GM23248 (cell line): ENCODE measurements around the gene BTN2A1. TPM values are rescaled to one million over a fixed set of nuclear protein-coding genes. Genes with fewer than 3 reads are reported as not detected.

ENCODE experiments used
- DNase-seq: peaks from one replicate; pipeline ENCODE4 v3.0.0-alpha.2; 2015
- H2AFZ ChIP-seq: fragments of 200-600 bp; sonication (generic); 2 replicates; pipeline ENCODE4 v1.6.1; 2016; ENCODE audit warnings: antibody characterized with exemption
- H3F3A ChIP-seq: fragments of 200-600 bp; sonication (generic); 2 replicates; pipeline ENCODE4 v1.6.1; 2016; ENCODE audit warnings: mild to moderate bottlenecking, antibody characterized with exemption, mixed run types; ENCODE audit not compliant: insufficient read depth
- H3K27ac ChIP-seq: fragments of 200-600 bp; sonication (generic); 2 replicates; pipeline ENCODE4 v1.5.1; 2016; ENCODE audit warnings: mild to moderate bottlenecking
- H3K27me3 ChIP-seq: fragments of 200-600 bp; sonication (generic); replicated peaks from 2 replicates; pipeline ENCODE4 v1.6.1; 2016; ENCODE audit warnings: mild to moderate bottlenecking; ENCODE audit not compliant: insufficient read depth
- H3K36me3 ChIP-seq: fragments of 200-600 bp; sonication (generic); 2 replicates; pipeline ENCODE4 v1.6.1; 2016; ENCODE audit warnings: low read depth, mild to moderate bottlenecking
- H3K4me1 ChIP-seq: fragments of 200-600 bp; sonication (generic); 2 replicates; pipeline ENCODE4 v1.6.1; 2016; ENCODE audit warnings: mild to moderate bottlenecking; ENCODE audit not compliant: insufficient read depth
- H3K4me2 ChIP-seq: fragments of 200-600 bp; sonication (generic); one replicate; pipeline ENCODE4 v1.6.1; 2016; ENCODE audit warnings: mild to moderate bottlenecking; ENCODE audit not compliant: unreplicated experiment
- H3K4me3 ChIP-seq: fragments of 200-600 bp; sonication (generic); 2 replicates; pipeline ENCODE4 v1.5.1; 2016; ENCODE audit warnings: mild to moderate bottlenecking
- H3K79me2 ChIP-seq: fragments of 200-600 bp; sonication (generic); 2 replicates; pipeline ENCODE4 v1.6.1; 2016; ENCODE audit warnings: mild to moderate bottlenecking; ENCODE audit not compliant: insufficient read depth
- H3K9ac ChIP-seq: fragments of 200-600 bp; sonication (generic); 2 replicates; pipeline ENCODE4 v1.6.1; 2016; ENCODE audit warnings: mild to moderate bottlenecking
- H3K9me2 ChIP-seq: fragments of 200-600 bp; sonication (generic); 2 replicates; pipeline ENCODE4 v1.6.1; 2016; ENCODE audit warnings: mixed run types, mild to moderate bottlenecking, moderate library complexity; ENCODE audit not compliant: insufficient read depth
- H3K9me3 ChIP-seq: fragments of 200-600 bp; sonication (generic); one replicate; pipeline ENCODE4 v1.6.1; 2017; ENCODE audit warnings: low read depth
- H4K20me1 ChIP-seq: fragments of 200-600 bp; sonication (generic); 2 replicates; pipeline ENCODE4 v1.6.0; 2016; ENCODE audit not compliant: insufficient read depth
- EZH2 ChIP-seq: fragments of 200-600 bp; sonication (generic); IDR thresholded peaks from 2 replicates; pipeline ENCODE4 v1.6.1; 2018; ENCODE audit warnings: antibody characterized with exemption, mild to moderate bottlenecking; ENCODE audit not compliant: insufficient read depth, poor library complexity, severe bottlenecking
- EZH2phosphoT487 ChIP-seq: fragments of 200-600 bp; sonication (generic); IDR thresholded peaks from 2 replicates; pipeline ENCODE4 v1.6.1; 2018; ENCODE audit warnings: antibody characterized with exemption, moderate library complexity, mild to moderate bottlenecking, low read depth; ENCODE audit not compliant: insufficient read depth
- WGBS, 2 experiments: methylation state at CpG; one replicate each; pipeline ENCODE4 v1.1.6; 2015 to 2017; ENCODE audit warnings: low lambda C conversion rate in 2 of 2, low coverage in 1 of 2; ENCODE audit errors: missing lambda C conversion rate in 2 of 2; 5-methylcytosine and 5-hydroxymethylcytosine counted together
- in situ Hi-C: fragments of 300-500 bp; cut with MboI; formaldehyde crosslinking; loops from 2 replicates; pipeline ENCODE4 v1.15.0; 2020
- polyA plus RNA-seq: library from polyadenylated mRNA; unstranded; fragments of >200 nt; fragmentation: Nextera tagmentation; extraction: Ambion mirVana; gene quantifications from 2 replicates; pipeline ENCODE4 v1.2.1, GENCODE V29; 2016
- total RNA-seq: library from RNA; depleted of rRNA; stranded (reverse); fragments of >200 nt; shearing (Covaris generic); gene quantifications from 2 replicates; pipeline ENCODE4 v1.2.3, GENCODE V29; 2014

Gene BTN2A1
- total and polyA plus RNA-seq, 2 experiments from 2014 or later: 15.0 to 18.4 TPM

- no peaks in the 10 kb centered on the region for H3K9me3 ChIP-seq
- H3K4me2 ChIP-seq: no peak overlapping the region
- H3K9me2 ChIP-seq: no peaks in the 10 kb centered on the region
- no peak for DNase-seq
- peaks cover 15% of the 10 kb centered on the region; the same call in 1 of the 2 replicates for H3F3A ChIP-seq
- H3K27me3 ChIP-seq: no peaks in the 10 kb centered on the region
- WGBS, 2 experiments: 95 to 98% methylated on average over 3 of the region's 3 CpGs
- H3K36me3 ChIP-seq: 0 out of 2 replicates have a peak, but pooled peaks cover 6% of the 10 kb centered on the region
- no peak overlapping the region for H3K9ac ChIP-seq
- in situ Hi-C loops: no loop called here
- peaks cover 18% of the 10 kb centered on the region for H3K4me1 ChIP-seq
- H3K79me2 ChIP-seq: peaks cover 18% of the 10 kb centered on the region
- no peaks in the 10 kb centered on the region for H4K20me1 ChIP-seq
- no peak overlapping the region for H3K4me3 ChIP-seq
- TF ChIP-seq EZH2phosphoT487 (no peak), EZH2 (no peak)
- H2AFZ ChIP-seq: no peak overlapping the region
- no peak overlapping the region for H3K27ac ChIP-seq
These were observed 30.3 kb upstream of the BTN2A1 start for GRCh38 chr6:26427451-26427809.

- in situ Hi-C loops: no loop called here
- Histone ChIP-seq H3F3A (peaks cover 23% of the 10 kb centered on the region; the same call in 1 of the 2 replicates), H4K20me1 (no peaks in the 10 kb centered on the region), H3K4me1 (peaks cover 26% of the 10 kb centered on the region), H3K4me3 (no peak overlapping the region), H3K9me2 (no peaks in the 10 kb centered on the region), H3K79me2 (peaks cover 13% of the 10 kb centered on the region; the same call in 1 of the 2 replicates), H3K27me3 (no peaks in the 10 kb centered on the region), H3K9me3 (no peaks in the 10 kb centered on the region), H3K9ac (no peak overlapping the region), H3K36me3 (0 out of 2 replicates have a peak, but pooled peaks cover 6% of the 10 kb centered on the region), H2AFZ (no peak overlapping the region), H3K27ac (no peak overlapping the region), H3K4me2 (no peak overlapping the region)
- TF ChIP-seq EZH2phosphoT487: no peak
- TF ChIP-seq EZH2: no peak
- no peak for DNase-seq
- WGBS, 2 experiments: 66 to 72% methylated on average over 2 of the region's 2 CpGs
These were observed 29.5 kb upstream of the BTN2A1 start for GRCh38 chr6:26428206-26428605.

GRCh38 chr6:26430787-26431186, 27.0 kb upstream of the BTN2A1 start:
- H3K79me2 ChIP-seq: no peaks in the 10 kb centered on the region
- DNase-seq: no peak
- no peak overlapping the region for H3K27ac ChIP-seq
- H3K9ac ChIP-seq: no peak overlapping the region
- TF ChIP-seq EZH2phosphoT487 (no peak), EZH2 (no peak)
- 85 to 93% methylated on average over 5 of the region's 5 CpGs for WGBS, 2 experiments
- 0 out of 2 replicates have a peak, but pooled peaks cover 6% of the 10 kb centered on the region for H3K36me3 ChIP-seq
- H3K4me1 ChIP-seq: peaks cover 22% of the 10 kb centered on the region
- no peaks in the 10 kb centered on the region for H4K20me1 ChIP-seq
- in situ Hi-C loops: no loop called here
- H3K4me3 ChIP-seq: no peak overlapping the region
- H3K9me3 ChIP-seq: no peaks in the 10 kb centered on the region
- H3K27me3 ChIP-seq: no peaks in the 10 kb centered on the region
- H3K9me2 ChIP-seq: no peaks in the 10 kb centered on the region
- no peak overlapping the region for H2AFZ ChIP-seq
- H3F3A ChIP-seq: peaks cover 23% of the 10 kb centered on the region; the same call in 1 of the 2 replicates
- no peak overlapping the region for H3K4me2 ChIP-seq

GRCh38 chr6:26431258-26432172, 26.2 kb upstream of the BTN2A1 start:
- Histone ChIP-seq H3K9ac (no peak overlapping the region), H3K9me3 (no peaks in the 10 kb centered on the region), H3K4me3 (no peak overlapping the region), H2AFZ (no peak overlapping the region), H3K27me3 (no peaks in the 10 kb centered on the region), H3K79me2 (no peaks in the 10 kb centered on the region), H3K27ac (peak overlapping the region; percentile 63), H4K20me1 (no peaks in the 10 kb centered on the region), H3K4me1 (peaks cover 22% of the 10 kb centered on the region), H3K9me2 (no peaks in the 10 kb centered on the region), H3K4me2 (no peak overlapping the region), H3K36me3 (0 out of 2 replicates have a peak, but pooled peaks cover 6% of the 10 kb centered on the region), H3F3A (peaks cover 23% of the 10 kb centered on the region; the same call in 1 of the 2 replicates)
- in situ Hi-C loops: no loop called here
- peak; percentile 83 for DNase-seq
- WGBS, 2 experiments: 66 to 70% methylated on average over 6 of the region's 6 CpGs
- TF ChIP-seq EZH2phosphoT487: no peak
- TF ChIP-seq EZH2: no peak
